ENCODE measurements around the gene ETFA.

- TF ChIP-seq MZF1 (tag by site-specific recombination; IDR thresholded peaks at IDR 0.05; ENCODE audit: borderline replicate concordance) (no peak), CTCF (tag by site-specific recombination; IDR thresholded peaks at IDR 0.05) (no peak), REST (tag by site-specific recombination; IDR thresholded peaks at IDR 0.05) (no peak), ZSCAN16 (tag by site-specific recombination; IDR thresholded peaks at IDR 0.05) (no peak), RBAK (tag by site-specific recombination; IDR thresholded peaks at IDR 0.05) (no peak), OVOL3 (tag by site-specific recombination; IDR thresholded peaks at IDR 0.05) (no peak)
Observed at GRCh38 chr15:76345583-76345879, 34.3 kb upstream of the ETFA start.

Data from HEK293 (cell line).